ENCODE data around the gene TPMT. TPM values are rescaled to one million over a fixed set of nuclear protein-coding genes. Genes with fewer than 3 reads are reported as not detected.
A peak's percentile ranks its signal among the peaks of the same experiment; 100 is the strongest.
"Not testable (repeated sequence)": the region's sequence is repeated elsewhere in the genome, so short reads cannot be mapped to it uniquely, and the experiment has no call there.

The TPMT gene
- 26.7 and 34.1 TPM in 2 replicates for total RNA-seq (2014; rRNA removed; shearing (Covaris generic))

DNA sequence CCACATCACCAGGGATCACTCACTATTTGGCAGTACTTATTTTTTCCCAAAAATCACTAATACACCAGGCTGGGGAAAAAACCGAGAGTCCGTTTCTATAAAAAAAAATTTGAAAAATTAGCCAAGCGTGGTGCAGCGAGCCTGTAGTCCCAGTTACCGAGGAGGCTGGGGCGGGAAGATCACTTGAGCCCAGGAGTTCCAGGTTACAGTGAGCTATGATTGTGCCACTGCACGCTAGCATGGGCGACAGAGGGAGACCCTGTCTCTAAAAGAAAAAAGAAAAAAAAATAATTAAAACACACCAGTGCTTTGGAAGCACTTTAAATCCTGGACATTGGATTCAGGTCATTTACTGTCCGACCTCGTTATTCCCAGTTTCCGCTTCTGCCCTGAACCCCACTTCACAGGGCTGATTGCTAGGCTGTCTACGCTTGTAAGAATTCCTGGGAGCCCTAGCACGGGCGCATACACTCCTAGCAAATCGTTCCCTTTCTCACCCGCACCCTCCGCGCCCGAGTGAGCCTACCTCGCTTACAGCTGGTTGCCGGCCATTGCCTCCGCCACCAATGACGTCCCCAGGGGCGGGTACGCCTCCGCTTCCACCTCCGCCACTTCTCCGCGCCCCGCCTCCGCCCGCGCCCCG is at the start of gene TPMT:
TSS of gene TPMT (minus strand) at position 571 of the 643 bp plus-strand sequence. CDS start 5,950 bp downstream, outside the sequence.
- peak; percentile 31 for DNase-seq (ENCODE audit: low read depth)

DNA sequence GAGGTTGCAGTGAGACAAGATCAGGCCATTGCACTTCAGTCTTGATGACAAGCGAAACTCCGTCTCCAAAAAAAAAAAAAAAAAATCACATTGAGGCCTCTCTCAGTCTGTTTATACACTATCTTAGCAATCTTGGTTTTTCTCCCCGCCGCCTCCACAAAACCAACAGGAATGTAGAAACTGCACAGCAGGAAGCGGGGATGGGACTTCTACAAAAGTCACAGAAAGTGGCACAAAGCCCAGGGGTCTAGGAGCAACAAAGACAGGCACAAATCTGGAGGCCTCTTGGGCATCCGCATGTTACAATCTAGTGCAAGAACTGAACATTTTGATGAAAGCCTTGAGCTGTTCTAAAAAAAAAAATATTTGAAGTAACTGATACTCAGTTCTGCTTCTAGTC is 48.9 kb upstream of the TPMT start:
- no peak for DNase-seq (ENCODE audit: low read depth)

DNA sequence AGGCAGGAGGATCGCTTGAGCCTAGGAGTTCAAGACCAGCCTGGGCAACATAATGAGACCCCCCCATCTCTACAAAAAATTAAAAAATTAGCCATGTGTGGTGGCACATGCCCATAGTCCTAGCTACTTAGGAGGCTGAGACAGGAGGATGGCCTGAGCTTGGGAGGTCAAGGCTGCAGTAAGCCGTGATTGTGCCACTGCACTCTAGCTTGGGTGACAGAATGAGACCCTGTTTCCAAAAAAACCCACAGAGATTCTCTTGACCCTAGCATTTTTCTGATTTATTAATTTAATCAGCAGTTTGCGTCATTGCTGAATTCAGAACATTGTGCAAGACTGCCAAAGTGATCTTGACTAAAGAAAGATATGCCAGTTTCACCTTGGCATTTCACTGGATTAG is 37.1 kb upstream of the TPMT start:
- no peak for DNase-seq (ENCODE audit: low read depth)

DNA sequence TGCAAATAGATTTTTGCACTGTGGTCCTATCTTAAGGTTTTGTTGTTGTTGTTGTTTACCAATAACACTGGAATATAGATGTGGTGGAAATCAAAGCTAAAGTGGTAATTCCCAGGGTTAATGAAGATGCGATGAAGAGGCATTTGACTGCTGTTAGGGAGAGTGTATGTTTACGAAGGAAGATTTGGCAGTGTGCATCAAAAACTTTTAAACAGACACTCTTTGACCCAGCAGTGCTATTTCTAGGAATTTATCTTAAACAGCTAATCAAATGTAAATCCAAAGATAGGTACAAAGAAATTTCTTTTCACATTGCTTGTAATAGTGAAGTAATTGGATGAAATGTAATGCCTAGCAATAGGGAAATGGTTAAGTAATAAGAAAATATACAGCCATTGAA is 34.3 kb upstream of the TPMT start:
- no peak for DNase-seq (ENCODE audit: low read depth)

DNA sequence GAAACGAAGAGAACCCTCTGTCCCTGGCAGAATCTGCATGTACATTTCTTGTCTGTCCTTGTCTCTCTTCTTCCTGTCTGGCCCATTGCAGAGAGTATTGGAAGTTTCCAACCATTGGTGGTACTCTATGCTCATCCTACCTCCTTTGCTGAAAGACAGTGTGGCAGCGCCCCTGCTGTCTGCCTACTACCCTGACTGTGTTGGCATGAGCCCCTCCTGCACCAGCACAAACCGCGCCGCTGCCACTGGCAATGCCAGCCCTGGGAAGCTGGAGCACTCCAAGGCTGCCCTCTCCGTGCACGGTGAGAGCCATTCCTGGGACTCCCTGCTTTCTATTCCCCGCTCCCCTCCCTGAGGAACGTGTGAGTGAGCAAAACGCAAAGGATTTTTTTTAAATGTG is 32.8 kb upstream of the TPMT start:
- no peak for DNase-seq (ENCODE audit: low read depth)

DNA sequence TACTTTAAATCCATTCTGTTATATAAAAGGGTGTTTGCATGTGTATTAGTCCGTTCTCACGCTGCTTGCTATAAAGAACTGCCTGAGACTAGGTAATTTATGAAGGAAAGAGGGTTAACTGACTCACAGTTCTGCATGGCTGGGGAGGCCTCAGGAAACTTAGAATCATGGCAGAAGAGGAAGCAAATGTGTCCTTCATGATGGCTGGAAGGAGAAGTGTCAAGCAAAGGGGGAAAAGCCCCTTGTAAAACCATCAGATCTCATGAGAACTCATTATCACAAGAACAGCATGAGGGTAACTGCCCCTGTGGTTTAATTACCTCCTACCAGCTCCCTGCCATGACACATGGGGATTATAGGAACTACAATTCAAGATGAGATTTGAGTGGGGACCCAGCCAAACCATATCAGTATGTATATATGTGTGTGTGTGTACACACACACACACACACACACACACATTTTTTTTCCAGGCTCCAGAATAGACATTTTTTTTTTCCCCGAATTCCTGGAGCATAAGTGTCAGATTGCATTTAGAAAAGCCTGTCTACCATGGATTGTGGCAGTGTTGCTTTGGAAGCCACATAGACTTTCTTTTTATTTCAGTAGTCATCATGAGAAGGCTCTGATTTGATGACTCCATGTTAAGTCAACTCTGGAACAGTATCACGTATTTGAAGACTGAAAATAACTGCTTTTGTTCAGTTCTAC is 31.8 kb upstream of the TPMT start:
- no peak for DNase-seq (ENCODE audit: low read depth)

DNA sequence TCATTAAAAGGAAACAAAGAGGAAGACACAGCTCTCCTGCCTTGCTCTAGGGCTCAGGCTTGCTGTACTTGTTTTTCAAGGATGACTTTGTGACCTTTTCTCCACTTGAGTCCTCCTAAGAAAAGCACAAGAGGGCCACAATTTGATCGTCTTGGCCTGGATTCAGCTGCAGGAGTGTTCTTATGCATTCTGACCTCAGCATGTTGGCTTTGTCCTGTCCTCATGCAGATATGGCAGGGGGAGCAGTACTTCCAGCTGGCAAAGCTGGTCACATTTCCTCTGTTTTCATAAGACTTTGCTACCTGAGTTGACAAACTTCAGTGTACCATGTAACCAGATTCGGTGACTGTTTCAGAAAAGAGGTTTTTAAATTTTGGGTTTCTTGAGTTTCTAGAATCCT is 31.2 kb upstream of the TPMT start:
- no peak for DNase-seq (ENCODE audit: low read depth)

DNA sequence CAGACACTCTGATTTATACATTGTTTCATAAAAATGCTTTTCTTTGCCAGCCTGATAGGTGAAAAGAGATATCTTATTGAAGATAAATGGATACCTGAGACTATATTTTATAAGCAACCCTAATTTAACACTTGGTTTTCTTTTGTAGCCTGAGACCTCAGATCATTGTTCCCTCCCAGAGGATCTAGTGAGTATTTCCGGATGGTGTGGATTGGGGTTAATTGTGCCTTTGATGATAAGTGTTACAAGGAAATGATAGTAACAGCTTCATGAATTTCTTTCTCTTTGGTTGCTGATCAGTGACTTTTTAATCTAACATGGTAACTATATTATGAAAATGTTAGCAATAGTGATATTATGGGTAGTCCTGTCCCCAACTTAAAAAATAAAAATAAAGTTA is 30.7 kb upstream of the TPMT start:
- no peak for DNase-seq (ENCODE audit: low read depth)

DNA sequence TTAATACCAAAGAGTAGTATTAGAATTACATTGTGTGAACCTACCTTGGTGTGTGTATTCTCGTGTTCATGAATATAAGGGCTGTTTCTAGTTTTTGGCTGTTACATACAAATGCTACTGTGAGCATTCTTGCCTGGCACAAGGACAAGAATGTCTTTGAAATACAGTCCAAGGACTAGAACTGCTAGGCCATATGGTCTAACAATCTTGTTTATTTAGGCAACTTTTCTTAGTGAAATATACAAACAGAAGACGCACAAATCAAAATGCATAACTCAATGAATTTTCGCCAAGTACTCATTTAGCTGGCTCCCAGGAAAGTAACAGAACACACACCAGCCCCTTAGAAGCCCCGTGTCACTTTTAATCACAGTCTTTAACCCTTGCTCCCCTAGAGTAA is 28.9 kb upstream of the TPMT start:
- no peak for DNase-seq (ENCODE audit: low read depth)

DNA sequence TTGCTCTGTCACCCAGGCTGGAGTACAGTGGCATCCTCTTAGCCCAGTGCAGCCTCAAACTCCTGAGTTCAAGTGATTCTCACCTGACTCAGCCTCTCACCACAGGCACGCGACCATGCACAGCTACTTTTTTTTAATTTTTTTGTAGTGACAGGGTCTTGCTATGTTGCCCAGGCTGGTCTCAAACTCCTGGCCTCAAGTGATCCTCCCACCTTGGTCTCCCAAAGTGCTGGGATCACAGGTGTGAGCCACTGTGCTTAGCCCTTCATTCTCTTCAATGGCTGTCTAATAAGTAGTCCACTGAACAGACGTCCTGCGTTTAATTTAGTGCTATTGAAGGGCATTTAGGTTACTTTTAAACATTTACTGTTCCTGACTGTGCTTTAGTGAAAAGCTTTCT is 27.7 kb upstream of the TPMT start:
- DNase-seq (ENCODE audit: low read depth): no peak

DNA sequence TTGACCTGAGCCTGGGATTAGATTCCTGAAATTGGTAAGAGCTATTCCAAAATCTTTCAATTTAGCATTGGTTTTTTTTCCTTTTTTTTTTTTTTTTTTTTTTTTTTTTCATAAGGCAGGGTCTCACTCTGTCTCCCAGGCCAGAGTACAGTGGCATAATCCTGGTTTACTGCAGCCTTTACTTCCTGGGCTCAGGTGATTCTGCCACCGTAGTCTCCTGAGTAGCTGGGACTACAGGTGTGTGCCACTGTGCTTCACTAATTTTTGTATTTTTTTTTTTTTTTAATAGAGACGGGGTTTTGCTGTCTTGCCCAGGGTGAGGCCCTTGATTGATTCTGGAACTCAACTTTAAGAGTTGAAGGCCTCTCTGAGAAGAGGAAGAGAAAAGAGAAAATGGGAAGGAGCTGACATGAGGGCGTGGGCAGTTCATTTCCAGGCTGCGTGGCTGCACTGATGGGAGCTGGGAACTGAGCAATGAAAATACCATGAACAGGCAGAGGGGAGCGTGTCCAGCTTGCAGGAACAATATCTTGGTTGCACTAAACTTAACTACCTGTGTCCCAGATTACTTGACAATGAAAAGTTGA is 25.0 kb upstream of the TPMT start:
- DNase-seq (ENCODE audit: low read depth): no peak

DNA sequence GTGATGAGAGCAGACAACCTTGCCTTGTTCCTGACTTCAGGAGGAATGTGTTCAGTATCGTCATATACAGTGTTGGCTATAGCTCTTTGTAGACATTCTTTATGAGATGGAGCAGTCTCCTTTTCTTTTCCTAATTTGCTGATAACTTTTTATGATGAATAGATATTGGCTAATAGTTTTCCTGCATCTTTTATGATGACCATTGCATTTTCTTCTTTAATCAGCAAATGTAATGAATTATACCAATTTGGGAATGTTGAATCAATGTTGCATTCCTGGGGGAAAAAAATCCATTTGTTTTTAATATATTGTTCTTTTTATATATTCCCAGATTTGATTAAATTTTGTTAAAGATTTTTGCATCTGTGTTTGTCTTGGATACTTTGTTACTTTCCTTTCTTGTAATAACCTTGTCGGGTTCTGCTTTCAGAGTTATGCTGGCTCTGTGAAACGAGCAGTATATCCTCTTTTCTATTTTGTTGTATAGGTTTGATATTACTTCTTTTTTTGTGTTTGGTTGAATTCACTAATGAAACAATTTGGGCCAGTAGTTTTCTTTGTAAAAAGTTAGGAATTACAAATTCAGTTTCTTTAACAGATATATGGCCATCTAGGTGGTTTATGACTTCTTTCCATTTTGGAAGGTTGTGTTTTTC is 24.2 kb upstream of the TPMT start:
- DNase-seq (ENCODE audit: low read depth): no peak

DNA sequence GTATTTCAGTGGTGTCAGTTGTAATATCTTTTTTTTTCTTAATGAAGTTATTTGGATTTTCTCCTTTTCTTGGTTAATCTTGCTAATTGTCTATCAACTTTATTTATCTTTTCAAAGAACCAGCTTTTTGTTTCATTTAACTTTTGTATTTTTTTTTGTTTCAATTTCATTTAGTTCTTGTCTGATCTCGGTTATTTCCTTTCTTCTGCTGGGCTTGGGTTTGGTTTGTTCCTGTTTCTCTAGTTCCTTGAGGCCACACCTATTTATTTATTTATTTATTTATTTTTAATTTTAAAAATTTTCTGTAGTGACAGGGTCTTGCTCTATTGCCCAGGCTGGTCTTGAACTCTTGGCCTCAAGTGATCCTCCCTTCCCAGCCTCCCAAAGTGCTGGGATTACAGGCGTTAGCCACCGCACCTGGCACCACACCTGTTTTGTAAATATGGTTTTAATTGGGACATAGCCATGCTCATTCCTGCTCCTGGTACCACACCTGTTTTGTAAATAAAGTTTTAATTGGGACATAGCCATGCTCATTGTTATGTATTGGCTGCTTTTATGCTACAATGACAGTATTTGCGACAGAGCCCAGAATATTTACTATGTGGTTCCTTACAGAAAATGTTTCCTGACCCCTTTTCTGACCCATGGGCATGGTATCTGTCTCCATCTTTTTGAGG is 22.5 kb upstream of the TPMT start:
- DNase-seq (ENCODE audit: low read depth): no peak

DNA sequence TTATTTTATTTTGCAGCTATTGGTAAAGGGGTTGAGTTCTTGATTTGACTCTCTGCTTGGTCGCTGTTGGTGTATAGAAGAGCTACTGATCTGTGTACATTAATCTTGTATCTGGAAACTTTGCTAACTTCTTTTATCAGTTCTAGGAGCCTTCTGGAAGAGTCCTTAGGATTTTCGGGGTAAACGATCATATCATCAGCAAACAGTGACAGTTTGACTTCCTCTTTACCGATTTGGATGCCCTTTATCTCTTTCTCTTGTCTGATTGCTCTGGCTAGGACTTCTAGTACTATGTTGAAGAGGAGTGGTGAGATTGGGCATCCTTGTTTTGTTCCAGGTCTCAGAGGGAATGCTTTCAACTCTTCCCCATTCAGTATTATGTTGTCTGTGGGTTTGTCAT is 21.3 kb upstream of the TPMT start:
- DNase-seq (ENCODE audit: low read depth): not testable (repeated sequence)

DNA sequence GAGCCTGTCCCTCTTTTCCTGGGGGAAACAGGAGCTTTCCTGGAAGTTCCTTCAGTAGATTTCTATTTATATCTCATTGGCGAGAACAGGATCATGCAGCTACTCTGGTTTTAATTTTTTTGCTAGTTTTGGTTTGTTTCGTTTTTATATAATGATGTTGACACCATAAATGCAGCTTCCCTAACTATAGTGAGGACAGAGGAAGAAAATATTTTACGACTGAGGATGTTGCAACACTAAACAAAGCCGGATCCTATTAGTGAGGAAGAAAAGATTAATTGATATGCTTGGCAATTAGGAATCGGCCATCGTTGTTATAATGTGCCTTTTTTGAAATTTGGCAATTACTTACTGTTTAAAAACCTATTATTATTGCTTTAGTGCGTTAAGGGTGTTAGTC is 17.0 kb upstream of the TPMT start:
- DNase-seq (ENCODE audit: low read depth): no peak

DNA sequence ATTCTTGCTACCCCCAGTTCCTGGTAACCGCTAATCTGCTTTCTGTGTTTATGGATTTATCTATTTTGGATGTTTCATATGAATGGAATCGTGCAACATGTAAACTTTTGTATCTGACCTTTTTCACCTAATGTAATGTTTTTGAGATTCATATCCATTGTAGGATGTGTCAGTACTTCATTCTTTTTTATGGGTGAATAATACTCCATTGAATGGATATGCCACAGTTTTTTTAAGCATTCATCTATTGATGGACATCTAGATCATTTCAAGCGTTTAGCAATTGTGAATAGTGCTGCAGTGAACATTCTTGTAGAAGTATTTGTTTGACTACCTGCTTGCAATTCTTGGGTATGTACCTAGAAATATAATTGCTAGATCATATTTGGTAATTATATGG is 13.4 kb upstream of the TPMT start:
- no peak for DNase-seq (ENCODE audit: low read depth)

DNA sequence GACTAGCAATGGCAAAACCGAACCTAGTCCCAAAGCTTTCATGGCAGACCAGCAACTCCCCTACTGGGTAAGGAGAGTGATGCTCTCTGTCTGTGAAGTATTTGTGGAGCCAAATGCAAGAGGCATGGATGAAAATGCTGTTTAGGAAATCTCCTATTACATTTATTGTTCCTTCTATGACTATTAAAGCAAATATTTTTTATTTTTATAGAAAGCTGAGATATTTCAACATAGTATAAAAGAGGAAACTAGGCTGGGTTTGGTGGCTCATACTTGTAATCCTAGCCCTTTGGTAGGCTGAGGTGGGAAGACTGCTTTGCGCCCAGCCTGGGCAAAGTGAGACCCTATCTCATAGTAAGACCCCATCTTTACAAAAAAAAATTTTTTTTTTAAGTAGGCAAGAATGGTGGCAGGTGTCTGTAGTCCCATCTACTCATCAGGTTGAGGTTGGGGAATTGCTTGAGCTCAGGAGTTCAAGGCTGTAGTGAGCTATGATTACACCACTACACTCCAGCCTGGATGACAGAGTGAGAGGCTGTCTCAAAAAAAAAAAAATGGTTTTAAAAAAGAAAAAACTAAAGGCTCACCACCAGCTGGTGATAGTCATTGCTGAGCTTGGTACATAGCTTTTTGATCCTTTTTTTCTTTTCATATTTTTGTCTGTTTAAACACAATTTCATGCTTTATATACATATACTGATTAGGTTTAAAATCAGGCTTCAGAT is 11.6 kb upstream of the TPMT start:
- DNase-seq (ENCODE audit: low read depth): no peak

DNA sequence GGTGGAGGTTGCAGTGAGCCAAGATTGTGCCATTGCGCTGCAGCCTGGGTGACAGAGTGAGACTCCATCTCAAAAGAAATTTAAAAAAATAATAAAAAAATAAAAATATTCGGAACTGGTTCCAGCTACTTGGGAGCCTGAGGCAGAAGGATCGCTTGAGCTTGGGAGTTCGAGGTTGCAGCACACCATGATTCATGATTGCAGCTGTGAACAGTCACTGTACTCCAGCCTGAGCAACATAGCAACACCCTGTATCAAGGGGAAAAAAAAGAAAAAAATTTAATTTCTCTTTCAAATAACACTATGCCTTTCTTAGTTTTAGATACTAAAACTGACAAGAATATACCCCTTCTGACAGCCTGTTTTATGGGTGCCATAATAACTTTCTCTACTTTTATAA is 10.9 kb upstream of the TPMT start:
- no peak for DNase-seq (ENCODE audit: low read depth)

DNA sequence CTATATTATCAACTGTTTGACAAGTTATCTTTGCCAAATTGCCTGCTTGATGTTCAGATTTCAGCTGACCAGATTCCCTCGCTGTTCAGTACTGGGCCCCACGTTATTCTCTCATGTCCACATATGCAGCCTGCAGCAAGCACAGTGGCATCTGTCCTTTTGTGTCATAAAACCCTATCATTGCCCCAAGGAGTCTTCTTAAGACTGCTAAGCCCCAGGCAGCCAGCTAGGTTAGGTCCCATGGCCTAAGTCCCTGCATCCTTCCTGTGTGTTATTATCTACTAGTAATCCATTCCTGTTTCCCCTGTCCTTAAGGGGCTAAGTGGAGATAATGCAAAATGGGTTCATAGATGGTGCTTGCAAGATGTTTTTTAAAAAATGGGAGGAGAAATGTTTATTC is 7.5 kb upstream of the TPMT start:
- DNase-seq (ENCODE audit: low read depth): no peak

DNA sequence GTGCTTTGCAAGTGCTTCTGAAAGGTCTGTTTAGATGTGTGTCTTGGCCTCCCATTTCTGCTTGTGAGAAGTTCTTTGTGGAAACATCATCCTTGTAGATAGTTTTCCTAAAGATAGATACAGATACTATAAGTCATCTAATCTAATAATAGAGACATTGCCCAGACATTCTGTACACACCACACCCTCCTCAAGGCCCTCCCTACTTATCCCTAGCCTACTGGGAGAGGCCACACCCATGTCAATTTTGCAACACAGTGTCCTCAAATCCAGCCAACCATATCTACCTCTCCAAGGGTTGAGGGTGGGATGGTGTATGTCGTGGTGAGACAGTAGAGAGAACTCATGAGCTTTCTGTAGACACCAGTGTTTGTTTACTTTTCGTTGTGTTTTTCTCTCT is 6.6 kb upstream of the TPMT start:
- DNase-seq (ENCODE audit: low read depth): no peak

DNA sequence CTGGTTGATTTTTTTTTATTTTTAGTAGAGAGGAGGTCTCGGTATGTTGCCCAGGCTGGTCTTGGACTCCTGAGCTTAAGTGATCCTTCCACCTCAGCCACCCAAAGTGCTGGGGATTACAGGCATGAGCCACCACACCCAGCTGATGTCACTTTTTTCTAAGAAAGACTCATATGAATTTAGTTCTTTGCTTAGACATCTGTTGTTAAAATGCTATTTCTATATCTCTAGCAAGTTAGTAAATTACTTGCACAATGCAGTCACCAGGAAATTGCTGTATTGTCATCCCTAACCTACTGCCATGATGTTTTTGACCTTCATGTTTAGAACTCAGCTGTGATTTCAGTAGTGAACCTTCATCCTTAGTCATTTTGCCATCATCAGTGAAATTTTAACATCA is 6.0 kb upstream of the TPMT start:
- no peak for DNase-seq (ENCODE audit: low read depth)

Data from Daoy (cell line).